H9 (cell line): ENCODE data around the gene HMCN1. TPM values are rescaled to one million over a fixed set of nuclear protein-coding genes. Genes with fewer than 3 reads are reported as not detected.

Source experiments
- DNase-seq: peaks from one replicate; pipeline ENCODE4 v3.0.0-alpha.2; 2017
- H2AFZ ChIP-seq: one replicate; pipeline ENCODE4 v1.6.1; 2013; ENCODE audit warnings: mild to moderate bottlenecking, low read length, control low read depth, moderate library complexity
- H2AK5ac ChIP-seq: 2 replicates; pipeline ENCODE4 v1.6.1; 2013; ENCODE audit warnings: low read length, control low read depth, mixed read lengths; ENCODE audit not compliant: insufficient read length
- H2BK120ac ChIP-seq: one replicate; pipeline ENCODE4 v1.6.1; 2013; ENCODE audit warnings: low read depth, mild to moderate bottlenecking, low read length, control low read depth, inconsistent platforms; ENCODE audit not compliant: poor library complexity, severe bottlenecking
- H2BK12ac ChIP-seq: 2 replicates; pipeline ENCODE4 v1.6.1; 2013; ENCODE audit warnings: low read length, control low read depth, mixed read lengths, low read depth; ENCODE audit not compliant: insufficient read length
- H2BK15ac ChIP-seq: 2 replicates; pipeline ENCODE4 v1.6.1; 2013; ENCODE audit warnings: low read depth, low read length, control low read depth
- H2BK20ac ChIP-seq: one replicate; pipeline ENCODE4 v1.6.1; 2013; ENCODE audit warnings: low read depth, mild to moderate bottlenecking, low read length, control low read depth, inconsistent platforms; ENCODE audit not compliant: poor library complexity, severe bottlenecking
- H2BK5ac ChIP-seq: 2 replicates; pipeline ENCODE4 v1.6.1; 2013; ENCODE audit warnings: low read length, control low read depth, mixed read lengths; ENCODE audit not compliant: insufficient read length
- H3K14ac ChIP-seq: 2 replicates; pipeline ENCODE4 v1.6.1; 2013; ENCODE audit warnings: low read length, control low read depth; ENCODE audit not compliant: insufficient read depth
- H3K18ac ChIP-seq: 2 replicates; pipeline ENCODE4 v1.6.1; 2013; ENCODE audit warnings: low read depth, mild to moderate bottlenecking, mixed read lengths, low read length, control low read depth; ENCODE audit not compliant: insufficient read length
- H3K23ac ChIP-seq: 2 replicates; pipeline ENCODE4 v1.6.1; 2013; ENCODE audit warnings: low read length, control low read depth, mixed read lengths, low read depth; ENCODE audit not compliant: insufficient read length
- H3K23me2 ChIP-seq: 2 replicates; pipeline ENCODE4 v1.6.1; 2013; ENCODE audit warnings: low read depth, mild to moderate bottlenecking, mixed read lengths, low read length, control low read depth; ENCODE audit not compliant: insufficient read length, poor library complexity, severe bottlenecking
- H3K27ac ChIP-seq: 2 replicates; pipeline ENCODE4 v1.5.1; 2013; ENCODE audit warnings: low read length, control low read depth, mixed read lengths, low read depth; ENCODE audit not compliant: insufficient read length
- H3K27me3 ChIP-seq: 2 replicates; pipeline ENCODE4 v1.6.1; 2013; ENCODE audit warnings: low read length, control low read depth, inconsistent platforms; ENCODE audit not compliant: insufficient read depth
- H3K4ac ChIP-seq: 2 replicates; pipeline ENCODE4 v1.6.1; 2013; ENCODE audit warnings: low read depth, mild to moderate bottlenecking, control low read depth, inconsistent platforms, low read length, moderate library complexity
- H3K4me1 ChIP-seq: 2 replicates; pipeline ENCODE4 v1.6.1; 2013; ENCODE audit warnings: low read length, control low read depth, inconsistent platforms; ENCODE audit not compliant: insufficient read depth
- H3K4me2 ChIP-seq: 2 replicates; pipeline ENCODE4 v1.6.1; 2013; ENCODE audit warnings: low read length, control low read depth, mixed read lengths; ENCODE audit not compliant: insufficient read length, insufficient read depth
- H3K56ac ChIP-seq: 2 replicates; pipeline ENCODE4 v1.6.1; 2013; ENCODE audit warnings: low read depth, mild to moderate bottlenecking, mixed read lengths, low read length, control low read depth; ENCODE audit not compliant: insufficient read length
- H3K79me1 ChIP-seq: 2 replicates; pipeline ENCODE4 v1.6.1; 2013; ENCODE audit warnings: low read depth, mild to moderate bottlenecking, moderate library complexity, low read length, control low read depth, inconsistent platforms; ENCODE audit not compliant: insufficient read depth, poor library complexity, severe bottlenecking
- H3K79me2 ChIP-seq: 2 replicates; pipeline ENCODE4 v1.6.1; 2013; ENCODE audit warnings: low read length, control low read depth, inconsistent platforms; ENCODE audit not compliant: insufficient read depth
- H3K9ac ChIP-seq: 2 replicates; pipeline ENCODE4 v1.6.1; 2013; ENCODE audit warnings: low read length, control low read depth, mixed read lengths; ENCODE audit not compliant: insufficient read length; ENCODE audit errors: extremely low read depth
- H3K9me3 ChIP-seq: one replicate; pipeline ENCODE4 v1.6.1; 2013; ENCODE audit warnings: low read depth, low read length, inconsistent platforms; ENCODE audit not compliant: control insufficient read depth
- H3T11ph ChIP-seq: one replicate; pipeline ENCODE4 v1.6.1; 2013; ENCODE audit warnings: mild to moderate bottlenecking, low read length, control low read depth, inconsistent platforms
- H4K20me1 ChIP-seq: one replicate; pipeline ENCODE4 v1.6.1; 2013; ENCODE audit not compliant: control insufficient read depth, insufficient read length, insufficient read depth
- H4K5ac ChIP-seq: 2 replicates; pipeline ENCODE4 v1.6.1; 2013; ENCODE audit warnings: low read depth, mild to moderate bottlenecking, mixed read lengths, low read length, control low read depth; ENCODE audit not compliant: insufficient read length
- H4K8ac ChIP-seq: replicated peaks from 2 replicates; pipeline ENCODE4 v1.6.1; 2013; ENCODE audit warnings: low read length, control low read depth, mixed read lengths, low read depth; ENCODE audit not compliant: insufficient read length
- H4K91ac ChIP-seq: 2 replicates; pipeline ENCODE4 v1.6.1; 2013; ENCODE audit warnings: low read depth, mild to moderate bottlenecking, moderate library complexity, mixed read lengths, low read length, control low read depth; ENCODE audit not compliant: insufficient read length
- H3K27ac Mint-ChIP-seq, 3 experiments: 2 replicates in 2 of 3; 3 replicates in 1 of 3; pipeline ENCODE4 v1.8.0; 2020 to 2021; ENCODE audit warnings: mixed read lengths in 3 of 3, mild to moderate bottlenecking in 1 of 3, moderate library complexity in 1 of 3
- H3K27me3 Mint-ChIP-seq: 2 replicates; pipeline ENCODE4 v1.8.0; 2021; ENCODE audit warnings: low read depth, mild to moderate bottlenecking, moderate library complexity, mixed read lengths
- H3K36me3 Mint-ChIP-seq, 3 experiments: 2 replicates in 2 of 3; 3 replicates in 1 of 3; pipeline ENCODE4 v1.8.0; 2020 to 2021; ENCODE audit warnings: low read depth in 3 of 3, mixed read lengths in 3 of 3; ENCODE audit not compliant: insufficient read depth in 1 of 3
- H3K4me1 Mint-ChIP-seq, 2 experiments: 2 replicates each; pipeline ENCODE4 v1.8.0; 2020; ENCODE audit warnings: mixed read lengths in 2 of 2
- H3K4me3 Mint-ChIP-seq, 2 experiments: 2 replicates in 1 of 2; 3 replicates in 1 of 2; pipeline ENCODE4 v1.8.0; 2020 to 2021; ENCODE audit warnings: mild to moderate bottlenecking in 2 of 2, mixed read lengths in 2 of 2, moderate library complexity in 1 of 2
- H3K9me3 Mint-ChIP-seq, 2 experiments: 2 replicates in 1 of 2; 3 replicates in 1 of 2; pipeline ENCODE4 v1.8.0; 2020; ENCODE audit warnings: mild to moderate bottlenecking in 2 of 2, mixed read lengths in 2 of 2, moderate library complexity in 1 of 2
- WGBS: extraction: QIAGEN DNeasy Blood & Tissue Kit; methylation state at CpG from one replicate; pipeline ENCODE4 v1.1.7; 2013; ENCODE audit warnings: missing lambda C conversion rate, low lambda C conversion rate, mixed read lengths; ENCODE audit not compliant: insufficient read length; ENCODE audit errors: extremely low coverage; 5-methylcytosine and 5-hydroxymethylcytosine counted together
- total RNA-seq: library from RNA; stranded (reverse); gene quantifications from 2 replicates; pipeline ENCODE4 v1.2.1, GENCODE V29; 2021
- TF ChIP-seq, protein P1 (sequence below): fragments of 200-600 bp; sonication (generic); conservative IDR thresholded peaks from 3 replicates; pipeline ENCODE4 v1.8.0; 2021; ENCODE audit warnings: antibody characterized with exemption, mild to moderate bottlenecking

The HMCN1 gene
- total RNA-seq, 1 experiment from 2014 or later: 3.3 TPM

DNA sequence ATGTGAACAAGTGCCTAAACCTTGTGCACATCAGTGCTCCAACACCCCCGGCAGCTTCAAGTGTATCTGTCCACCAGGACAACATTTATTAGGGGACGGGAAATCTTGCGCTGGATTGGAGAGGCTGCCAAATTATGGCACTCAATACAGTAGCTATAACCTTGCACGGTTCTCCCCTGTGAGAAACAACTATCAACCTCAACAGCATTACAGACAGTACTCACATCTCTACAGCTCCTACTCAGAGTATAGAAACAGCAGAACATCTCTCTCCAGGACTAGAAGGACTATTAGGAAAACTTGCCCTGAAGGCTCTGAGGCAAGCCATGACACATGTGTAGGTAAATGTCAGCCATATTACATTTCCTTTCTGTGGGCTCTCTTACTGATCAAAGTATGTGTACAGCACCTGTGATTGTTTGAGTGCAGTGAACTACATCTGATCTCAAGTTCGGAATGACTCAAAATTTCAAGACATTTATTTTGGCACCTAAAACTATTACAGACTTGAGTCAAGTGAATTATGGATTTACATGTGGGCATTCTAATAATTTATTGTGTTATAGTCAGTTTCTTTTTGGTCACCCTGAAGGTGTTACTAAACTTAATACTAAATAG is 444.3 kb downstream of the HMCN1 start:
- H4K20me1 ChIP-seq: no peaks in the 10 kb centered on the region

More for the DNA sequence above, 444.3 kb downstream of the HMCN1 start:
- Histone ChIP-seq H2BK5ac (no peak overlapping the region), H3K56ac (no peak overlapping the region), H3K9me3 (no peaks in the 10 kb centered on the region), H3K18ac (no peak overlapping the region), H2AK5ac (no peak overlapping the region), H3K79me2 (no peaks in the 10 kb centered on the region), H2BK120ac (no peak overlapping the region), H3K14ac (no peak overlapping the region), H3K23ac (no peak overlapping the region), H3K23me2 (no peaks in the 10 kb centered on the region), H3K27me3 (no peaks in the 10 kb centered on the region), H4K91ac (no peak overlapping the region), H2BK15ac (no peak overlapping the region), H3K4me1 (no peaks in the 10 kb centered on the region), H2BK12ac (no peak overlapping the region), H2BK20ac (no peak overlapping the region), H3T11ph (no peak overlapping the region), H3K9ac (no peak overlapping the region), H4K8ac (no peak overlapping the region), H3K27ac (no peak overlapping the region), H2AFZ (no peak overlapping the region), H4K5ac (no peak overlapping the region), H3K4me2 (no peak overlapping the region), H3K4ac (no peak overlapping the region), H3K79me1 (no peaks in the 10 kb centered on the region)
- Mint-ChIP-seq H3K27ac (no peak overlapping the region), H3K9me3 (no peaks in the 10 kb centered on the region), H3K27me3 (no peaks in the 10 kb centered on the region), H3K4me3 (no peak overlapping the region), H3K4me1 (no peaks in the 10 kb centered on the region), H3K36me3 (no peaks in the 10 kb centered on the region)
- WGBS: no CpG with 5 or more reads among the region's 5 CpGs
- no peak for DNase-seq
- TF ChIP-seq, protein P1, sequence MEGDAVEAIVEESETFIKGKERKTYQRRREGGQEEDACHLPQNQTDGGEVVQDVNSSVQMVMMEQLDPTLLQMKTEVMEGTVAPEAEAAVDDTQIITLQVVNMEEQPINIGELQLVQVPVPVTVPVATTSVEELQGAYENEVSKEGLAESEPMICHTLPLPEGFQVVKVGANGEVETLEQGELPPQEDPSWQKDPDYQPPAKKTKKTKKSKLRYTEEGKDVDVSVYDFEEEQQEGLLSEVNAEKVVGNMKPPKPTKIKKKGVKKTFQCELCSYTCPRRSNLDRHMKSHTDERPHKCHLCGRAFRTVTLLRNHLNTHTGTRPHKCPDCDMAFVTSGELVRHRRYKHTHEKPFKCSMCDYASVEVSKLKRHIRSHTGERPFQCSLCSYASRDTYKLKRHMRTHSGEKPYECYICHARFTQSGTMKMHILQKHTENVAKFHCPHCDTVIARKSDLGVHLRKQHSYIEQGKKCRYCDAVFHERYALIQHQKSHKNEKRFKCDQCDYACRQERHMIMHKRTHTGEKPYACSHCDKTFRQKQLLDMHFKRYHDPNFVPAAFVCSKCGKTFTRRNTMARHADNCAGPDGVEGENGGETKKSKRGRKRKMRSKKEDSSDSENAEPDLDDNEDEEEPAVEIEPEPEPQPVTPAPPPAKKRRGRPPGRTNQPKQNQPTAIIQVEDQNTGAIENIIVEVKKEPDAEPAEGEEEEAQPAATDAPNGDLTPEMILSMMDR: no peak
